RCC 7860 (cell line): ENCODE measurements around the gene MRPL4.
A peak's percentile ranks its signal among the peaks of the same experiment; 100 is the strongest.

Experiments
- DNase-seq: peaks from one replicate; pipeline ENCODE4 v3.0.0-alpha.2; 2015; ENCODE audit warnings: low spot score
- FAIRE-seq: peaks from 2 replicates; lab custom pipeline; 2012; peaks lifted over from hg19 to GRCh38; lab: Jason Lieb, UNC

Gene MRPL4

DNA sequence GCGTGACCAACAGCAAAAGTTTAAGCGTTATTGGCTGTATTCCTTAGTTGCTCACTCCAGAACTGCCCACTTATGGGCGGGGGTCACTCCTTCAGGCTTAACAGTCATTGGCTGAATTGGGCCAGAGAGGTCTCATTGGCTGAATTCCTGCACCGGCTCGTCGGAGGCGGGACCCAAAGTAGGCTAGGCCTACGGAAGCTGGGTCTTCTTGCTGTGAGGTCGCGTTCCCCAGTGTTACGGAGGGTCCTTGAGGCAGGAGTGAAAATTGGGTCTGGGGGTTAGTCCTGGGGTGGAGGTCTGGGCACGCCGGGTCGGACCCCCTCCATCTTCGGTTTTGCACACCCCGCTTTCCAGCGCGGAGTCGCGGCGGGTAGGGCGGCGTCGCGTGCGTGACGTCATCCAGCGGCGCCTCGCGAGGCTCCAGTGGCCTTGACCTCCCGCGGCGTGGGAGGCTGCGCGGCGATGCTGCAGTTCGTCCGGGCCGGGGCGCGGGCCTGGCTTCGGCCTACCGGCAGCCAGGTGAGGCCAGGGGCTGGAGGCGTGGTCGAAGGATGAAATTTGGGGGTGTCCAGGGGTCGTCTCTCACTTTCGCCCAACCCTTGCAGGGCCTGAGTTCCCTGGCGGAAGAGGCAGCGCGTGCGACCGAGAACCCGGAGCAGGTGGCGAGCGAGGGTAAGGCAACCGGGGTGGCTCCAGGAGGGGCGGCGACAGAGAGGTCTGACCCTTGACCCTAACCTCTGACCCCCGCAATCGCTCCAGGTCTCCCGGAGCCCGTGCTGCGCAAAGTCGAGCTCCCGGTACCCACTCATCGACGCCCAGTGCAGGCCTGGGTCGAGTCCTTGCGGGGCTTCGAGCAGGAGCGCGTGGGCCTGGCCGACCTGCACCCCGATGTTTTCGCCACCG lies at the start of gene MRPL4:
Gene MRPL4 (plus strand): TSS at position 423 of the 903 bp plus-strand sequence. CDS start 40 bp downstream, at position 463.
- FAIRE-seq, result peak; percentile 94

DNA sequence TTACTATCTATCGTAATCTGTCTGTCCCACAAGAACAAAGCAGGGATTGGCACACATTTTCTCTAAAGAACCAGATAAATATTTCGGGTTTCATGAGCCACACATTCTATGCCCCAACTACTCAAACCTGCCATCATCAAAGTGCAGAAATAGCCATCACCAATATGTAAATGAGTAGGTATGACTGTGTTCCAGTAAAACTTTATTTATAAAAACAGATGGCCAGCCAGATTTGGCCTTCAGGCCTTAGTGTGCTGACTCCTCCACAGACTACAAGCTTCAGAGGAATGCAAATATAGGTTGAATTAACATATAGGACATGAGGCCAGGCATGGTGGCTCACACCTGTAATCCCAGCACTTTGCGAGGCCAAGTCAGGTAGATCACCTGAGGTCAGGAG lies 48.3 kb upstream of the MRPL4 start:
- DNase-seq, result no peak
- no peak for FAIRE-seq

More for the DNA sequence above, at the start of gene MRPL4:
- peak; percentile 98 for DNase-seq

- DNase-seq (no peak), FAIRE-seq (no peak)
Measured at GRCh38 chr19:10205636-10206035, 46.4 kb upstream of the MRPL4 start.

- FAIRE-seq (peak; percentile 38), DNase-seq (peak; percentile 67)
Measured at GRCh38 chr19:10206226-10206885, 45.7 kb upstream of the MRPL4 start.

DNA sequence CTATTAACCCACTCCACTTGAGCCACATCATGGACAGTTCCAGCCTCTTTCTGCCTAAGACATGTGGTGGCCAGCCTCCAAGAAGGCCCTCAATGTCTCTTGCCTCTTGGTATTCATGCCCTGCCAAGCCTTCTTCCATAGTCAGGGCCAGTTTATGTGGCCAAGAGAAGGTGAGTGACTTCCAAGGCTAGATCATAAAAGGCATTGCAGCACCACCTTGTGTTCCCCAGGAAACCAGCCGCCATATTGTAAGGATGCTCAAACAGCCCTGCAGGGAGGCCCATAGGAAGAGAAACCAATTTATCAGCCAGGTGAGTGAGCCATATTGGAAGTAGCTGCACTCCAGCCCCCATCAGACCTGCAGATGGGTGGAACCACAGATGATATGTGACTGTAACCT lies 45.0 kb upstream of the MRPL4 start:
- FAIRE-seq, result no peak
- DNase-seq, result no peak

DNA sequence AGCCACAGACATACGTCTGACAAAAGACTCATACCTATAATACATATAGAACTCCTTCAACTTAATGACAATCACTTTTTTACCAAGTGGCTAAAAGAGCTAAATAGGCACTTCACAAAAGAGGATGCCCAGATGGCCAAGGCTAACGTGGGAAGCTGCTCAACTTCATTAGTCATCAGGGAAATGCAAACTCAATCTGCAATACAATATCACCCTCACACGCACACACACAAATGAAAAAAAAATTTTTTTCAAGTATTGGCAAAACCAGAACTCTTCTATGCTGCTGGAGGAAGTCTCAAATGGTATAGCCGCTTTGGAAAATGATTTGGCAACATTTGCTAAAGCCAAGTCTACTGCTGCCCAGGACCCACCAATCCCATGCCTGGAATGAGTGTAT lies 42.7 kb upstream of the MRPL4 start:
- FAIRE-seq (no peak), DNase-seq (no peak)

DNA sequence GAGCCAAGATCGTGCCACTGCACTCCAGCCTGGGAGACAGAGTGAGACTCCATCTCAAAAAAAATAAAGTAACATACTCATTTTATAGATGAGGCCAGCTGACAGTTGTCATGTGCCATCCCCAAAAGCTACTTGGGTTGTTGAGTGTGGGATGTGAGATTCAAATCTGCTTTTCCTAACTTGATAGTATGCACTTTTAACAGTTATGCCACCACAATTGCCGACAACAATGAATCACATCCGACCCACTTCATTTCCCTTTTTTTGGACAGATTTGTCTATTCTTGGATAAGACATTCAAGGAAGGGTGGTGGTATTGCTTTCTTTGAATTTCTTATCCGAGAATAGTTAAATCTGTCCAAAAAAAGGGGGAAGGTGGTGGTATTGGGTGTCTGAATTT lies 41.0 kb upstream of the MRPL4 start:
- no peak for FAIRE-seq

DNA sequence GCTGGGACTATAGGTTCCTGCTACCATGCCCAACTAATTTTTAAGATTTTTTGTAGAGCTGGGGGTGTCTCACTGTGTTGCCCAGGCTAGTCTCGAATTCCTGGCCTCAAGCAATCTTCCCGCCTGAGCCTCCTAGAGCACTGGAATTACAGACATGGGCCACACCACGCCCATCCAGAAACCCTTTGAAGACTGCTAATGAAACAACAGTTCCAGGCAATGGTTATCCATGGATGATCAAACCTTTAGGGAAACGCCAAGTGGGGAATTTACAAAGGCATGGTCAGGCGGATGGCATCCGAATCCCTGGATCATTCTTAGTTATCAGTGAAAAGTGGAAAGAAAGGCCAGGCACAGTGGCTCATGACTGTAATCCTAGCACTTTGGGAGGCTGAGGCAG lies 40.3 kb upstream of the MRPL4 start:
- FAIRE-seq, result no peak

More for the DNA sequence above, 41.0 kb upstream of the MRPL4 start:
- no peak for DNase-seq

DNA sequence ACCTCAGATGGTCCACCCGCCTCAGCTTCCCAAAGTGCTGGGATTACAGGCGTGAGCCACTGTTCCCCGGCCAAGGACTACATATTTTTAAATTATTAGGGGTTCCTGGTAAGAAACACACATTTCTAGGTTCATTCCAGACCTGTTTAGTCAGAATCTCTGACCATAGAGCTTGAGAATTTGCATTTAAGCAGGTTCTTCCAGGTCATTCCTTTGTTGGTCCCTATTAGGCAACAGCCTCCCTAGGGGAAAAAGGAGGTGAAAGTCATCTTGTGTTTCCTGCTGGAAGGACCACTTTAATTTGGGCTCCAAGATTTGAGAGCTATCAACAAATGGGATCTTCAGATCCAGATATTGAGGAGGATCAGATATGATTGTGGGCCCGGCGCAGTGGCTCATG lies 37.2 kb upstream of the MRPL4 start:
- no peak for FAIRE-seq
- DNase-seq, result no peak

More for the DNA sequence above, 40.3 kb upstream of the MRPL4 start:
- no peak for DNase-seq

- FAIRE-seq (no peak), DNase-seq (no peak)
Measured at GRCh38 chr19:10217085-10217484, 34.9 kb upstream of the MRPL4 start.

GRCh38 chr19:10219678-10220077 lies 32.3 kb upstream of the MRPL4 start:
- FAIRE-seq (no peak), DNase-seq (peak; percentile 28)

DNA sequence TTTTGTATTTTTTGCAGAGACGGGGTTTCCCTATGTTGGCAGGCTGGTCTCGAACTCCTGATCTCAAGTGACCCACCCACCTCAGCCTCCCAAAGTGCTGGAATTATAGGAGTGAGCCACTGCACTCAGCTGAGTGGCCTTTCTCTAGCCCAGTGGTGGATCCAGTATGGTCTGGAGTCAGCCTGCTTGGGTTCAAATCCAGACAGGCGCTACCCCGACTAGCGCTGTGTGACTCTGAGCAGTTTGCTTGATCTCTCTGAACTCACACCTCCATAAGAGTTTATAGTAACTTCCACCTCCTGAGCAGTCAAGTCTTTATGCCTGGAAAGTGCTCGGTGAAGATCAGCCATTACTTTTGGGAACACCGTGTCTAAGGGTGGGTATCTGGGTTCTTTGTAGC lies 31.3 kb upstream of the MRPL4 start:
- DNase-seq, result no peak
- no peak for FAIRE-seq

- DNase-seq, result no peak
- no peak for FAIRE-seq
Measured at GRCh38 chr19:10222201-10222890, 29.7 kb upstream of the MRPL4 start.

GRCh38 chr19:10223488-10224213 lies 28.4 kb upstream of the MRPL4 start:
- FAIRE-seq (no peak), DNase-seq (no peak)

GRCh38 chr19:10224337-10224736 lies 27.7 kb upstream of the MRPL4 start:
- FAIRE-seq (no peak), DNase-seq (no peak)

- no peak for FAIRE-seq
- no peak for DNase-seq
Measured at GRCh38 chr19:10226021-10226375, 26.0 kb upstream of the MRPL4 start.

- no peak for DNase-seq
- no peak for FAIRE-seq
Measured at GRCh38 chr19:10226376-10227025, 25.5 kb upstream of the MRPL4 start.

- FAIRE-seq (no peak), DNase-seq (no peak)
Measured at GRCh38 chr19:10227026-10227971, 24.7 kb upstream of the MRPL4 start.

DNA sequence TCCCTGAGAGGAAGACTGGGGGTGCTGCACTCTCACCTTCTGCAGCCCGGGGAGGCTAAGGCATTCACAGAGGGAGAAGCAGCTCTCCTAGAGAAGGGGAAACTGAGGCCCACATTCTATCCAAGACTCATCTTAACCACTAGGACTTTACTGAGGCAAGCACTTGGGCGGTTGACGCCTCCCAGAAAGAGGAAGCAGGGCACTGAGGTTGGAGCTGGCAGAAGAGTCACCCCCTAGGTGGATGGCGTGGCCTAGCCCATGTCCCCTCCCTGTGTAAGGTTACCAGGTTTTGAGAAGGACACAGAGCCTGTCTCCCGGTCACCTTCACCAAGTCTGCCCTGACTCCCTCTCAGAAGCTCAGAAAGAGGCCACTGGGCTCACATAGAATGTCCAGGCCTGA lies 23.6 kb upstream of the MRPL4 start:
- DNase-seq (no peak), FAIRE-seq (no peak)
